HG03521 (cell line): Measurements from ENCODE around the gene OCA2.

Source experiments
- ATAC-seq: cut with Tn5 transposase; IDR thresholded peaks from one replicate; pipeline ENCODE4 v1.9.1; 2021; ENCODE audit warnings: mild to moderate bottlenecking, moderate library complexity; ENCODE audit not compliant: unreplicated experiment

OCA2 gene

DNA sequence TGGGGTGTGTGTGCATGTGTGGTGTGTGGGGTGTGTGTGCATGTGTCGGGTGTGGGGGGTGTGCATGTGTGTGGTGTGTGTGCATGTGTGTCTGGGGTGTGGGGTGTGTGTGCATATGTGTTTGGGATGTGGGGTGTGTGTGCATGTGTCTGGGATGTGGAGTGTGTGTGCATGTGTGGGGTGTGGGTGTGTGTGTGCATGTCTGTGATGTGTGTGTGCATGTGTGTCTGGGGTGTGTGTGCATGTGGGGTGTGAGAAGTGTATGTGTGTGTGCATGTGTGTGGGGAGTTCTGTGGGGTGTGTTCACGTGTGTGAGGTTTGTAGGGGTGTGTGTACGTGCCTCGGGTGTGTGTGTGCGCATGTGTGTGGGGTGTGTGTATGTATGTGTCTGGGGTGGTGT lies 6.7 kb upstream of the OCA2 start:
- no peak for ATAC-seq

DNA sequence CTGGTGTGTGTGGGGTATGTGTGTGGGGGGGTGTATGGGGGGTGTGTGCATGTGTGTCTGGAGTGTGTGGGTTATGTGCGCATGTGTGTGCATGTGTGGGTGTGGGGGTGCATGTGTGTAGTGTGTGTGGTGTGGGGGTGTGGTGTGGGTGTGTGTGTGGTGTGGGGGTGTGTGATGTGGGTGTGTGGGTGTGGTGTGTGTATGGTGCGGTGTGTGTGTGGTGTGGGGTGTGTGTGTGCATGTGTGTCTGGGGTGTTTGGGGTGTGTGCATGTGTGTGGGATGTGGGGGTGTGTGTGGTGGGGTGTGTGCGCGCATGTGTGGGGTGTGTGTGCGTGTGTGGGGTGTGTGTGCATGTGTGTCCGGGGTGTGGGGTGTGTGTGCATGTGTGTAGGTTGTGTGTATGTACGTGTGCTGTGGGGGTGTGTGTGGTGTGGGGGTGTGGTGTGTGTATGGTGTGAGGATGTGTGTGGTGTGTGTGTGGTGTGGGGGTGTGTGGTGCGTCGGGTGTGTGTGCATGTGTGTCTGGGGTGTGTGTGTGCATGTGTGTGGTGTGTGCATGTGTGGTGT lies 6.2 kb upstream of the OCA2 start:
- no peak for ATAC-seq

DNA sequence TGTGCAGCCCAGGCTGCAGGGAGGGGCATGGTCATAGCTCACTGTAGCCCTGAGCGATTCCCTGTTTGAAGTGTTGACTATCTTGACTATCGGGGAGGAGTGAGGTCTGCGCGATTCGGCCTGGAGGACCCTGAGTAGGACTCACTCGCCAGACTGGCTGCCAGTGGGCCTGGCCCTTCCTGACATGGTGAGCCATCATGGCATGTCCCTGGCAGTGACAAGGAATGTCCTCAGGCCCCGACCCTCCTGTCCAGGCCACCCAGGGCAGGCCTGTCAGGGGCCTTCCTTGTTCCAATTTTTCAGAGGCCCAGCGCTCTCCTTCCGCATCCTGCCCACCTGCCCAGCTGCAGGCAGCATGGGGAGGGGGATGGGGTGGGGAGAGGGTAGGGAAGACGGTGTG lies 5.2 kb upstream of the OCA2 start:
- no peak for ATAC-seq

DNA sequence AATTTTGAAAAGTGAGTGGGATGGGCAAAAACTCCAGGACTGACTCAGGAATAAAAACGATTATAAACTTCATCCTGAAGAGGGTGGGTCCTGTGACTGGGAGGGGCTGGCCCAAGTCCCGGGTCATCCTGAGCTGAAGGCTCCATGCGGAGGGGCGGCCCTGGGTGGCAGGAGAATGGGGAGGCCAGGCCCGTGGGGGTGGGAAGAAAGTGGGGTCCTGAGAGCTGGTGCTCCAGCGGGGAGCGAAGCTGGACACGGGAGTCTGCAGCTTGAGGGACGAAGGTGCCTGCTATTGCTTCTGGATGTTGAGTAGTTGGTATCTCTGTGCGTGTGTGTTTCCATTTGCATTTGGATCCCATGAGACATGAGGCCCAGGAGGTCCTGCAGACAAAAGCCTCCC lies 4.7 kb upstream of the OCA2 start:
- ATAC-seq: no peak

DNA sequence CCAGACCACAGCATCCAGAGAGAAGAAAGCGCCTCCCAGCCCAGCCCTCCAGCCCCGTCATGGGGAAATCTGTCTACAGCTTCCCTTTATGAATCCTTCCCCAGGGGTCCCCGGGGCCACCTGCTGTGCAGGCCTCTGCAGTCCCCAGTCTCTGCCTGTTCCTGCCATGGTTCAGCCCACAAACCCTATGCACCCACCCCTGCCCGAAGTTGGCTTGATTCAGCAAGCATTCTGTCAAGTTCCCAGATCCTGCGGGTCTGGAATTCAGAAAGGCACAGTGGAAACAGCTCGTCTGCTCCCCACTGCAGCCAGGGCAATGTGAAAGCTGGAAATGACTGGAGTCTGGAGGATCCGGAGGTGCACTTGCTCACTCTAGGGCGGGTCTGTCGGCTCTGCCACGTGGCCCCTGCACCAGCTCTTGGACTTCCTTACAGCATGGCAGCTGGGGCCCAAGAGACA lies 2.9 kb upstream of the OCA2 start:
- no peak for ATAC-seq

DNA sequence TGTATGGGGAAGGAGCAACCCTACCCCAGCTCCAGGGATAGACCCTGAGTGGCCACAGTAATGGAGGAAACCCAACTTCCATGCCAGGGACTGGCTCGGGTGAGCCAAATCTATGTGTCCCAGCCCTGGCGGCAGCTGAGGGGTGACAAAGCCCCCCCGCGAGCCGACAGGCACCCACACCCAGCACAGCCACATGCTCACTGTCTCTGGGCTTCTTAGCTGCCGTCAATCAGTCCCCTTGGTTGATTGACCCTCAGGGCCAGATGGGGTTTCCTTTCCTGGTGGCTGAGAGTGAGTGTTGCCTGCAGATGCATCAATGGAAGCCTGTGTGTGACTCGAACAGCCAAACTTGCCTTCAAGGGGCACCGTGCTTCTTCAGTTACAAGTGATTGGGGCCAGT lies 2.1 kb upstream of the OCA2 start:
- no peak for ATAC-seq

DNA sequence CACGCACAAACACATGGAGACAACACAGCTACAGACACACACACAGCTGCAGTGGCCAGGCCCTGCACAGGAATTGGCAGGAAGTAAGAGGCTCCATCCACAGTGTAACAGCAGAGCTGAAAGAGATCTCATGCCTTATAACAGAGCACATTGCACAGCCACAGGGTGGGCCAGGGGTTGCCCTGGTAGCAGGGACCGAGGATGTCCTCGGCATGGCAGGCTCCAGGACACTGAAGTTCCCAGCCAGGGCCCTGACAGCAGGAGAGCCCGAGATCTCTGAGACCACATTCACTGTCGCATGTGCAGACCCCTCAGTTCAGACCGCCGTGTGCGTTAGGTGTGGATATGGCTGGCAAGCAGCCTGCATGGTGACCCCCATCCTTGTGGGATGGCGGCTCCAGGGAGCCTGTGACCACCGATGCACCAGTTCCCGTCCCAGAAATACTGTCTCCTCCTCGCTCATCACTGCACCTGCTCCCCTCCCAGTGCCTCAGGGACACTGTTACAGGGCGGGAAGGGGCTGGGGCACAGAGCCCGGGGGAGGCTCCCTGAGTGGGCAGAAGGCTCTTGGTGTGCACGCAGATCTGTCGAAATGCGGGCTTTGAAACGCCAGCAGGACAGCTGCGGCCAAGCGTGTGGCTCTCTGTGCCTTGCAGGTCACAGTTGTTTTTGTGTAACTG lies 1.5 kb upstream of the OCA2 start:
- no peak for ATAC-seq

DNA sequence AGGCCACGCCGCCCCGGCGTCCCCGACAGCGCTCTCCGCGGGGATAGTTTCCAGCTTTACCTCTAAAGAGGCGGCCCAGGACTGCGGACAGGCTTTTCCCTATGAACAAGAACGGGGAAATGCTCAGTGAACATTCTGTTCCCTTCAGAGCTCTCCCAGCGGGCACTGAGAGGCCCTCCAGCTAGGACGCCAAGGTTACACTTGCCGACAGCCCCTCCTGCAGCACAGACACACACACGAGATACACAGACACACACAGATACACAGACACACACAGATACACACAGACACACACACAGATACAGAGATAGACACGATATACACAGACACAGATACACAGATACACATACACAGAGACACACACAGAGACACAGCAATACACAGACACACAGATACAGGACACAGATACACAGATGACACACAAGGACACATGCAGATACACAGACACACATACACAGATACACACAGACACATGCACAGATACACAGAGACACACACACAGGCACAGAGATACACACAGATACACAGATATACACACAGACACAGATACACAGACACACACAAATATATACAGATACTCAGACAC lies 533 bp upstream of the OCA2 start:
- no peak for ATAC-seq

DNA sequence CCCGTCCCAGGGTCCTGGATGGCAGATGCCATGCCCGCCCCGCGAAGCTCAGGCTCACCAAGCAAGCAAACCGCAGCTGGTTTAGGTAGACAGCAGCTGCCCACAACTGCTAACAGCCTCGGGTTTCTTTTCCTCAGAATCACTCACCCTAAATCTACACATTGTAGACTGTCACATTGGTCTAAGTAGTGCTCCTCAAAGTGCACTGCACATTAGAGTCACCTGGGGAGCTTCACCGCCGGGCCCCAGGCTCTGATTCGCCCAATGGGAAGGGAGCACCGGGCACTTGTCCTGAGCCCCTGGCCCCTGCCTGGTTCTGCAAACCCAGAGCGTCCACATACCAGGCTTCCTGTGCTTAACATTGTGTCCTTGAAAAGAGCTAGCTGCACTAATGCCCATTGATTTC lies 752 bp downstream of the OCA2 start:
- no peak for ATAC-seq

DNA sequence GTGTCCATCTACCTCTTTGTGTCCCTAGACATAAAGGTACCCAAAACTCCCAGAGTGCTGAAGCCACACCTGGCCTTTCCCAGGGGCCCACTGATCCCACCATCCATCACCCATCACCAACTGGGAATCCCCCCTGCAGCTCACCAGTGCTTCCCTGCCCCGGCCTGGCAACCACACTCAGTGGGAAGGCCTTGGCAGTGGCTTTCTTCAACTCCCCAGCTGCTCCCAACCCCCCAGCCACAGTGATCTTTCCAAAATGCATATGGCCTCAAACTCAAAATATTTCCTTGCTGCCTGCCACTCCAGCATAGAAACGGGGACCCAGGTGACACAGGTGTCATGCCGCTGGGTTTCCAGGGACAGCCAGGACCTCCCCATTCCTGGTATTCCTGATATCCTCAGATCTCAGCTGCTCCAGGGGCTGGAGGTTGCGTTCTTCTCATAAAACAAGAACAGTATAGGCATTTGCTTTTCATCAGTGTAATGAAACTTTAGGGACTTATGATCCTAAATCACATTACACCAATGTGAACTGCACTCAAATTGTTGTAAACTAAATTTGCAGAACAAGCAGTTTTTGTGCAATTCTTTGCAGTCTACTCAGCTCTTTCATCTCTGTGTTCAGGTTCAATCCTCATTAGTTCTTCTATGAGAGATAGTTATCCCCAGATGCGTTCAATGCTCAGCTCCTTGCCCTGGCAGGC lies 1.3 kb downstream of the OCA2 start:
- no peak for ATAC-seq

DNA sequence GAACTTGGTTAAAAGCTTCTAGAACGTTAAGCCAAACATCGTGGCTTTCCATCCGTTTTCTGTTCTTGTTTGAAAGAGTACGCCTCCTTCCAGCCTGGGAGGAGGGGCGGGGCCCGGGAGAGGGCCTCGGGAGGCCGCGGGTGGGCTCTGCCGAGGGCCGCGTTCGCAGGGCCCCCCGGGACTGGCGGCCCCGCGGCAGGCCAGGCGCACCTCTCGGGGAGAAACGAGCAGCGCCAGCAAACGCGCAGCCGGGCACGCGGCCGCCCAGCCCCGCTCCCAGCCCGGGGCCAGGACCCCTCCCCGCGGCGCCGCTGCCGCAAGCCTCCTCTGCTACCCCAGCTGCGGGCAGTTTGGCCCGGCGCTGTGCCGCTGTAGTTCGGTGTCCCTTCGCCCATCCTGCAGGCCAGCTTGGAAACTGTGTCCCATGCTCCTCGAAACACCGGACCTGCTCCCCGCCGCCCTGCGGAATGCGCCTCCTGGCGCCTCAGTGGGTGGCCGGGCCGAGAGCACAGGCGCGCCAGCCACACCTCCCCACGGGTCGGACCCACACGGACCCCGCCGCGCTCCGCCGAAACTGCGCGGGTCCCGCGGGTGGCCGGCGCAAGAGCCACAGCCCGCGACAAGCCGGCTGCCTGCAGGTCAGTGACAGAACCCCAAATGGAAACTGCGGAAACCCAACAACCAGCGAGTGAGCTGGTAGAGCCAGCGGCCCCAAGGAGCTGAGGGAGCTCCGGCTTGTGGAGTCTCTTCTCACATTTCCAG lies 2.3 kb downstream of the OCA2 start:
- peak; percentile 9 for ATAC-seq

DNA sequence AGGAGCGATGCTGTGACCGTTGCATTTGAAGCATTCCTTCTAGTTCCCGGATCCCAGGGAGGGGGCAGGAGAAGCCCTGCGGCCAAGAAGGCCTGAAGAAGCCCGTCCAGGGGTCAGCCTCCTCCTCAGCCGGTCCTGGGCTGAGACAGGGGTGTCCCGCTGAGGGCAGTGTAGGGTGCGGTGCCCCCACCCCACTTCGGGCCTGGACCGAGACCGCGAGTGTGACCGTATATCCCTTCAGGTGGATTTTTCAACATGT lies 2.8 kb downstream of the OCA2 start:
- ATAC-seq: peak; percentile 3

DNA sequence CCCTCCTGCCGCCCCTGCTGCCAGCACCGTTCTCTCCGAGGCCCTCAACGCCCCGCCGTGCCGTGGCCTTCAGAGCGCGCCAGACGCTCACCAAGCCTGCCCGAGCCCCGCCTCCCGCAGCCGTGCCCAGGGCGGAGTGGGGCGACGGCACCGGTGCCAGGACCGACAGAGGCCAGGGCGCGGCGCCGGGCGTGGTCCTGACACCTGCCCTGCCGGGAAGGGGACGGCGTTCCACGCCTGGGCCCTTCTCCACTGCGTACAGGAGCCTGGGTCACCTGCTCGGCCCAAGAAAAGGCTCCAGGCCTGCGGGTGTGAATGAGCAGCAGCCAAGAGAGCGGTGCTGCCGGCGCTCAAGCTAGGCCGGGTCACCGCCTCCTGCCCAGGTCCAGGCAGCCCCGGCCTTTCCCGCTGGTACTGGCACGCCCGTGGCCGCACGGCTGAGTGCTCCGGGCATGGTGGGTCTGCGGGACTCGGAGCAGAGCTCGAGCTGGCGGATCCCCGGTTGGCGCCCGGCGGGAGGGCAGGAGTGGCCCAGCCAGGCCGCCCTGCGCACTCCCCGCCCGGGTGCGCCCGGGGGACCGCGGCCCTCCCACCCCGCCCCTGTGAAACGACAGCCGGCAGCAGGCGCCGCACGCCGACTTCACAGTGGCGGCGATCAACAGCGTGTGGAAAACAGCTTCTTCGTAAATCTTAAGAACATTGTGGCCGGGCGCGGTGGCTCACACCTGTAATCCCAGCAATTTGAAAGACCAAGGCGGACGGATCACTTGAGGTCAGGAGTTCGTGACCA lies 4.2 kb downstream of the OCA2 start:
- ATAC-seq: no peak

DNA sequence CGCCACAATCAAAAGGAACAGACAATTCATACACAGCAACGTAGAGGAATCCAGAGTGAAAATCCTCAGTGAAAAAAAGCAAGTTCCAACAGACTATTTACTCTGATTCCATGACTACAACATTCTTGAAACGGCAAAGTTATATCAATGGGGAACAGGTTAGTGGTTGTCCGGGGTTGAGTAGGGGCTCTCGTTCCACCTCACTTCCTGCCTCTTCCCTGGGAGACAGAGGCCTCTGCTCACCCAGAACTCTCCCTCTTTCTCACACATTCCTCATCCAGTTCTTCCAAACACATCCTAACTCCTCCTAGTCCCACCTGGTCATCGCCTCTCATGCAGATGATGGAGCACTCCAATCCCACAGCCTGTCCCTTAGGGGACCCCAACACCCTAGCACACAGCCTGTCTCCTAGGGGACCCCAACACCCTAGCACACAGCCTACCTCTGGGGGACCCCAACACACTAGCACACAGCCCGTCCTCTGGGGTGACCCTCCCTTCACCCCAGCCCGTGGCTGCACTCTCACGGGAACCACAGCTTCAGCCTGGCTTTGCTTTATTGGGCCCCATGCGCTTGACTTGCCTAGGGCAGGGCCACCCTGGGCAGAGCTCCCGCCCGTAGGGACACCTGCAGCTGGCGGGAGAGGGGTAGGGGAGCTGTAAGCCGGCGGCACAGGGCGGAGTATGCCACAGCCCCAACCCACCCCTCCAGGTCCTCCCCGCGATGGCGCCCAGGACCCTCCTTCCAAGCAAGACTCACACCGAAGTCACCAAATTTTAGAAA lies 5.2 kb downstream of the OCA2 start:
- ATAC-seq: no peak

DNA sequence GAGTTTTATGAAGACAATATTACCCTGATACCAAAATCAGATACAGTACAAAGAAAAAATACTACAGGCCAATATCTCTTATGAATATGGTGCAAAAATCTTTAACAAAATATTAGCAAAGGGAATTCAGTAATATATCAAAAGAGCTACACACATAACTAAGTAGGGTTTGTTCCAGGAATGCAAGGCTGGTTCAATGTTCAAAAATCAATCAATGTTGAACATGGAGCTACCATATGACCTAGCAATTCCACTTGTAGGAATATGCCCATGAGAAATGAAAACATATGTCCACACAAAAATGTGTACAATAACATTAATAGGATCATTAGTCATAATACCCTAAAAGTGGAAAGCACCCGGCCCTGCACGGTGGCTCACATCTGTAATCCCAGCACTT lies 7.8 kb downstream of the OCA2 start:
- no peak for ATAC-seq

DNA sequence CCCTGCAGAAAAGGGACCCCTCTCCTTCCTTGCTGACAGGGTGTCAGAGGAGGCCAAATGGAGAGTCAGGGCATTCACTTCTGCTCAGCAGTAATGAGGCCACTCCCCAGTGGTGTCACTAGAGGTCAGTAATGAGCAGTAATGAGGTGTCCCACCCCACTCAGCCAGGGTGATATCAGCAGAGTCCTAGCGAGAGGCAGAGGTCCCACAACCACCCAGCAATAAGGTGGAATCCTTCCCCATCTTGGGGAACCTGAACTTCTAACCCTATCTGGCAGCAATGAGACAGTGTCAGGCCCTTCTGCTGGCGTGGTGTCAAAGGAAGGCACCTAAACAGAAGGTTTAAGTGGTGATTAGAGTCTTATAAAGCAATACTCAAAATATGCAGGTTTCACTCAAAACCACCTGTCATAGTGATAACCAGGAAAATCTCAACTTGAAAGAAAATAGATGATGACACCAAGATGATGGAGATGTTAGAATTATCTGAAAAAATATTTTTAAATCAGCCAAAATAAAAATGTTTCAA lies 12.9 kb downstream of the OCA2 start:
- ATAC-seq: peak; percentile 99

DNA sequence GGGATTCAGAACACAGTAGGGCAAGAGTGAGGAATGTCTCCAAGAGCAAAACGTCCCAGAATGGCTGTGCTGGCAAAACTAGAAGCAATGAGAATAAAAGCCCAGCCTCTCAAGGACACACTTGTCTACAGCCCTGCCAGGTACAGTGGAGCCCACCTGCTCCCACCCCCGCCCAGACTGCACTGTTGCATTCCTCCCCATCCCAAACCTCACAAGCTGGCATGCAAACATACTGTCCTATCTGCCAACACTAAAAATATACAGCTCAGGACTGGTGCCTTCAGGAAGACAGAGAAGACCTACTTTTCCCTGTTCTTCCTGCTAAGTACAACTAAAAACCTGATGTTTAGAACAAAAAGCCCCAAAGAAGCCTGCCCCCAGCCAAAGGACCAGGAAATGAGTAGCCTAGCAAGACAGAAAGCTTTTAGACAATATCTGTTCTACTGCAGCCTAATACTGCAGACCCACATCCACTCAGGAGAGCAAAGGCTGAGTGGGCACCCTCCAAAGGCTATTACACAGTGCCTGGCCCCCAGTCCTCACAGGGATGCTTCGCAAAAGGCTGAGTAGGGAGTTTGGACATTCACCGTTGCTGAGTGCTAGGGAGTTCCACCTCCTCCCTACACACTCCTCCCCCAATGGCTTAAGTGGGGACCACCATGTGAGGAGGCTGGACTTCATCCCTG lies 13.5 kb downstream of the OCA2 start:
- ATAC-seq: no peak

DNA sequence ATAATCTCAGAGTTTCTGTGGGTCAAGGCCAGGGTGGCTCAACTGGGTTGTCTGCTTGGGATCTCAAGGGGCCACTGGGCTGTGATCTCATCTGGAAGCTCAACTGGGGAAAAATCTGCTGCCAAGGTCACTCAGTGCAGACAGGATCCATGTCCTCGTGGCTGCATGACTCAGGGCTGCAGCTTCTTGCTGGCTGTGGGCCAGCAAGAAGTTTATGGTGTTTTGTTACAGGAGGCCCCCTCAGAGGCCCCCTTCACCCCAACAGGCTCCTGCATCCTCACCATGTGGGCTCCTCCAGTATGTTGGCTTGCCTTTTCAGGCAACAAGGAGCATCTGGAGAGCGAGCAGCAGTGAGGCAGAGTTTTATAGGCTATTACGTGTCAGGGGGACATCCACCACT lies 14.6 kb downstream of the OCA2 start:
- ATAC-seq: no peak
